T-helper 9 cell (primary cell): Measurements from ENCODE around the gene ATL2.
"Not testable (repeated sequence)": the region's sequence is repeated elsewhere in the genome, so short reads cannot be mapped to it uniquely, and the experiment has no call there.

Experiments used
- DNase-seq: peaks from one replicate; pipeline ENCODE4 v3.0.0-alpha.2; 2020

The ATL2 gene

GRCh38 chr2:38322224-38322914 is 54.7 kb downstream of the ATL2 start:
- no peak for DNase-seq

GRCh38 chr2:38319240-38319639 is 57.8 kb downstream of the ATL2 start:
- DNase-seq: not testable (repeated sequence)

GRCh38 chr2:38317725-38318124 is 59.3 kb downstream of the ATL2 start:
- DNase-seq: no peak

GRCh38 chr2:38315707-38316333 is 61.3 kb downstream of the ATL2 start:
- DNase-seq: no peak

- no peak for DNase-seq
These were observed 68.3 kb downstream of the ATL2 start for GRCh38 chr2:38308821-38309220.

- DNase-seq: no peak
These were observed 74.9 kb downstream of the ATL2 start for GRCh38 chr2:38301969-38302702.

GRCh38 chr2:38301340-38301968 is 75.6 kb downstream of the ATL2 start:
- no peak for DNase-seq

GRCh38 chr2:38298539-38298938 is 78.5 kb downstream of the ATL2 start:
- no peak for DNase-seq

- no peak for DNase-seq
These were observed 80.8 kb downstream of the ATL2 start for GRCh38 chr2:38296197-38296780.

GRCh38 chr2:38294597-38294996 is 82.5 kb downstream of the ATL2 start:
- no peak for DNase-seq

- DNase-seq: no peak
These were observed 83.8 kb downstream of the ATL2 start for GRCh38 chr2:38293152-38293865.

- no peak for DNase-seq
These were observed 86.7 kb downstream of the ATL2 start for GRCh38 chr2:38290332-38290731.

- DNase-seq: no peak
These were observed 92.1 kb downstream of the ATL2 start for GRCh38 chr2:38284971-38285370.

- DNase-seq: no peak
These were observed 95.9 kb downstream of the ATL2 start for GRCh38 chr2:38281095-38281742.

- DNase-seq: no peak
These were observed 97.9 kb downstream of the ATL2 start for GRCh38 chr2:38279201-38279600.

- DNase-seq: not testable (repeated sequence)
These were observed 99.0 kb downstream of the ATL2 start for GRCh38 chr2:38278117-38278438.

GRCh38 chr2:38277245-38278116 is 99.6 kb downstream of the ATL2 start:
- DNase-seq: no peak

GRCh38 chr2:38274286-38275276 is 102.5 kb downstream of the ATL2 start:
- no peak for DNase-seq

GRCh38 chr2:38271697-38272096 is 105.4 kb downstream of the ATL2 start:
- no peak for DNase-seq

- DNase-seq: no peak
These were observed 107.7 kb downstream of the ATL2 start for GRCh38 chr2:38269421-38269820.
